DND-41 (cell line): ENCODE measurements around the gene NUTF2.

Experiments
- EZH2 ChIP-seq: IDR thresholded peaks from 3 replicates; pipeline ENCODE4 v1.6.1; 2012; ENCODE audit warnings: borderline replicate concordance, low read depth, mild to moderate bottlenecking, moderate library complexity, low read length, inconsistent platforms; ENCODE audit not compliant: severe bottlenecking
- TF ChIP-seq, protein P1 (sequence below): IDR thresholded peaks from 2 replicates; pipeline ENCODE4 v1.5.1; 2012; ENCODE audit warnings: borderline replicate concordance, low read length, moderate library complexity, mild to moderate bottlenecking; ENCODE audit not compliant: poor library complexity, severe bottlenecking; ENCODE audit errors: extremely low read depth

DNA sequence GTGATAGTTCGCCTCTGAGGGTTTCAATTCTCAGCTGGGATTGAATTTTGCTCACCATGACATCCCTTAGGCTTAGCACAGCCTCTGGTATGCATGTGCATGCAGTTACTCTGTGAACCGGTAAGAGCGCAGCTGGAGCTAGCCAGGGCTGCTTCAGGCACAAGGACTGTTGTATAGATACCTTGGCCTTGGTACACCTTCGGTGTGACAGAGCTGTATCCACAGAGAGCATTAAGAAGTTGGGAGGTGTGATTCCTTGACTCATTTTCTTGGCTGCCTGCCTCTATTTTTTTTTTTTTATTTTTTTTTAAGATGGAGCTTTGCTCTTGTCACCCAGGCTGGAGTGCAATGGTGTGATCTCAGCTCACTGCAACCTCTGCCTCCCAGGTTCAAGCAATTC, 2.2 kb upstream of the NUTF2 start:
- TF ChIP-seq, protein P1, sequence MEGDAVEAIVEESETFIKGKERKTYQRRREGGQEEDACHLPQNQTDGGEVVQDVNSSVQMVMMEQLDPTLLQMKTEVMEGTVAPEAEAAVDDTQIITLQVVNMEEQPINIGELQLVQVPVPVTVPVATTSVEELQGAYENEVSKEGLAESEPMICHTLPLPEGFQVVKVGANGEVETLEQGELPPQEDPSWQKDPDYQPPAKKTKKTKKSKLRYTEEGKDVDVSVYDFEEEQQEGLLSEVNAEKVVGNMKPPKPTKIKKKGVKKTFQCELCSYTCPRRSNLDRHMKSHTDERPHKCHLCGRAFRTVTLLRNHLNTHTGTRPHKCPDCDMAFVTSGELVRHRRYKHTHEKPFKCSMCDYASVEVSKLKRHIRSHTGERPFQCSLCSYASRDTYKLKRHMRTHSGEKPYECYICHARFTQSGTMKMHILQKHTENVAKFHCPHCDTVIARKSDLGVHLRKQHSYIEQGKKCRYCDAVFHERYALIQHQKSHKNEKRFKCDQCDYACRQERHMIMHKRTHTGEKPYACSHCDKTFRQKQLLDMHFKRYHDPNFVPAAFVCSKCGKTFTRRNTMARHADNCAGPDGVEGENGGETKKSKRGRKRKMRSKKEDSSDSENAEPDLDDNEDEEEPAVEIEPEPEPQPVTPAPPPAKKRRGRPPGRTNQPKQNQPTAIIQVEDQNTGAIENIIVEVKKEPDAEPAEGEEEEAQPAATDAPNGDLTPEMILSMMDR = no peak
- TF ChIP-seq EZH2 = no peak
